ENCODE data around the gene ATF6.

The ATF6 gene

GRCh38 chr1:161838362-161838761 lies 72.2 kb downstream of the ATF6 start:
- DNase-seq = no peak

- DNase-seq = no peak
Observed at GRCh38 chr1:161838885-161839284, 72.8 kb downstream of the ATF6 start.

GRCh38 chr1:161839591-161839990 lies 73.5 kb downstream of the ATF6 start:
- no peak for DNase-seq

GRCh38 chr1:161840363-161840762 lies 74.2 kb downstream of the ATF6 start:
- no peak for DNase-seq

GRCh38 chr1:161843156-161843555 lies 77.0 kb downstream of the ATF6 start:
- DNase-seq = no peak

- no peak for DNase-seq
Observed at GRCh38 chr1:161844696-161845095, 78.6 kb downstream of the ATF6 start.

GRCh38 chr1:161848676-161849075 lies 82.6 kb downstream of the ATF6 start:
- DNase-seq = no peak

GRCh38 chr1:161849518-161849917 lies 83.4 kb downstream of the ATF6 start:
- no peak for DNase-seq

GRCh38 chr1:161855260-161855659 lies 89.1 kb downstream of the ATF6 start:
- DNase-seq = no peak

GRCh38 chr1:161858271-161858670 lies 92.2 kb downstream of the ATF6 start:
- DNase-seq = no peak

GRCh38 chr1:161863549-161863948 lies 97.4 kb downstream of the ATF6 start:
- DNase-seq = no peak

GRCh38 chr1:161864577-161864976 lies 98.5 kb downstream of the ATF6 start:
- no peak for DNase-seq

- DNase-seq = no peak
Observed at GRCh38 chr1:161866241-161866640, 100.1 kb downstream of the ATF6 start.

- DNase-seq = no peak
Observed at GRCh38 chr1:161868832-161869231, 102.7 kb downstream of the ATF6 start.

- no peak for DNase-seq
Observed at GRCh38 chr1:161869291-161869690, 103.2 kb downstream of the ATF6 start.

- DNase-seq = no peak
Observed at GRCh38 chr1:161872506-161872905, 106.4 kb downstream of the ATF6 start.

GRCh38 chr1:161879261-161879660 lies 113.1 kb downstream of the ATF6 start:
- DNase-seq = peak; percentile 36

GRCh38 chr1:161884475-161884874 lies 118.4 kb downstream of the ATF6 start:
- no peak for DNase-seq

GRCh38 chr1:161885003-161885402 lies 118.9 kb downstream of the ATF6 start:
- no peak for DNase-seq

- DNase-seq = no peak
Observed at GRCh38 chr1:161885759-161886158, 119.6 kb downstream of the ATF6 start.

- DNase-seq = no peak
Observed at GRCh38 chr1:161886589-161886988, 120.5 kb downstream of the ATF6 start.

- no peak for DNase-seq
Observed at GRCh38 chr1:161887730-161888287, 121.7 kb downstream of the ATF6 start.

- no peak for DNase-seq
Observed at GRCh38 chr1:161890574-161890973, 124.5 kb downstream of the ATF6 start.

- DNase-seq = no peak
Observed at GRCh38 chr1:161899091-161899490, 133.0 kb downstream of the ATF6 start.

- DNase-seq = no peak
Observed at GRCh38 chr1:161900160-161900559, 134.0 kb downstream of the ATF6 start.

GRCh38 chr1:161902182-161902581 lies 136.1 kb downstream of the ATF6 start:
- DNase-seq = no peak

Data from NCI-H2227 treated with DMSO at 0.1 percent for 48 hours (cell line).